COR-L47 (cell line): ENCODE data around the gene ZNF827.

Source experiments
- DNase-seq: peaks from one replicate; lab custom pipeline; 2025; lab: John Stamatoyannopoulos, UW

The ZNF827 gene

DNA sequence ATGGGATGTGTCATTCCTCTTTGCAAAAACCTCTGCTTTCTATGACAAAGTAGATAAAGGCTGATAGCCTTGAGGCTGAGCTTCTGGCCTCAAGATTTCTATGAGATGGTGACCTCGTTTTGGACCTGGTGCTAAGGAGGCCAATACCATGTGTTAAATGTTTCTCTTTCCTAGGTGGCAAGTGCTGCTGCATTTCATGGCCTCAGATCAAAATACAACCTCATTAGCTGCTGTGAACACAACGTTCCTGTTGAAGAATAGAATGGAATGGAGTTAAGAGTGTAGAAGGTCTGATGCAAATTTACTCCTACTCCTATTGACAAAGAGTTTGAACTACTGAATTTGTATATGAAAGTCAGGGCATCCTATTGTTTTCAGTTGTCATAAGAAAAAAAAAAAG lies 146.6 kb downstream of the ZNF827 start:
- no peak for DNase-seq

DNA sequence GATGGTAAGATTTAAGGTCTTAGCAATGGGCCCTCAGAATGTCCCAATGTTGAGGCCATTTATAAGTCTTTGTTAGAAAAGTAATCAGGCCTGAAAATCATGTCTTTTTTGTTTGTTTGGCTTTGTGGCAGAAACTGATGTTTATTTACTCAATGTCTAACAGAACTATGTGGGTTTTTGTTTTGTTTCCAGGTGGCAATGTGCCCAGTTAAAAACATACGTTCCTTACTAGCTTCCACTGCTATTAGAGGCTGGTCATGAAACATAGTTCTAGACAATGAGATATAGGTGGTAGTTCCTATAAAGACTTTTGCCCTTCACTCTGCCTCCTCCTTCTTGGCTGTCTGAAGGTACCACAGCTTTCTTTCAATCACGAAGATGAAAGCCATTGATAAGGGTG lies 149.9 kb downstream of the ZNF827 start:
- peak; percentile 72 for DNase-seq

DNA sequence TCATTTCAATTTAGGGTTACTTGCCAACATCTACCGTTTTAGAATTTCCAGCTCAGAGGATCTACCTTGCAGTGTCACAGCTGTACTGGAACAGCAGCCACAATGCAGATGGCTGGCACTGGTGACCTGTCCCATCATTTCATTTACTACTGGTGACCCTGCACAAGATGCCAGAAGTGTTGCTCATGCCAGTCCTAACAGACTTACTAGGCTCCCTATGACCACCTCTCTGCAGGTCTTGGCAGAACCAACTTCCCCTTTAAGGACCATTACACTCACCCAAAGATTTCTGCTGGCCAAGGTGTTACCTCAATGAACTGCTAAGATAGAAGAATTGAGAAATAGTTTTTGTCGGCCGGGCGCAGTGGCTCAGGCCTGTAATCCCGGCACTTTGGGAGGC lies 151.8 kb downstream of the ZNF827 start:
- no peak for DNase-seq

DNA sequence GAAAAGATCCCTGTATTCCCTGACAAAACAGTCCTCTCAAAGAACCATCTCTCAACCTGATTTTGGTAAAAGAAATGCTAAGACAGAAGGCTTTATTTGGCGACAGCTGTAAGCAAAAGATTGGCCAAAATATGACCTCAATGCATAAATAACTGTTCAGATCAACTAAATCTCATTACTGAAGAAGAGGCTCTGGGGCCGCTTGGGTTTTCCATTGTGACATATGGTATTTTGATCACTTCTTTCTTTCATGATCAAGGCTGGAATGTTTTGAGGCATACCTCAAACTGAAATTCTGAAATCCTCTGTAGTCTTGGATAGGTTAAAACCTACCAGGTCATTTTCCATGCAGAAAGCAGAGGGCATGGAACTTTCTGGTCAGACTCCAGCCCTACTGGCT lies 152.4 kb downstream of the ZNF827 start:
- no peak for DNase-seq

DNA sequence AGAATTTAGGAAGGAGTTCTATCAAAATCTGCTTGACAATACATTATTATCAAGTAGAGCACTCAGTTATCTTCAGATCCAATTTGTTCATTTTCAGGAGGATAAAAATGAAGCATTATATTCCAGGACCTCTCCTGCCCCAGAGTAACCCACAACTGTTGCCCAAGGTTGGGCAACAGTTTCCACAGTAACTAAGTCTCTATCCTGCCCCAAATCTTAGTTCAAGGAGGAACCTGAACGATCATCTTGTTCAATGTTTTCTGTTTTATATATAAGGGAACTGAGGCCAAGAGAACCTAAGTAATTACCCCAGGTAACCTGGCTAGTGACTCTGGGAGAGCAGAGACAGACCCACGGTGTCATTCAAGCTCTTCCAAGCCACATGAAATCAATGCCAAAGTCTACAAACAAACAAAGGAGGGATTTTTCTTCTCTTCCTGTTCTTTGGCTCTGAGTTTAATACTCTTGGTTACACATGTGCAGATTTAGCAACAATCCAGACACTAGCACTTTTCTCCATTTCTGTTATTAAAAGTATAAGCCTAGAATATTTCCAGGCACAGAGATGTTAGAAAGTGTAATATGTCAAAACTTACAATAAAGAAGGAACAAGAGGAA lies 153.1 kb downstream of the ZNF827 start:
- no peak for DNase-seq

DNA sequence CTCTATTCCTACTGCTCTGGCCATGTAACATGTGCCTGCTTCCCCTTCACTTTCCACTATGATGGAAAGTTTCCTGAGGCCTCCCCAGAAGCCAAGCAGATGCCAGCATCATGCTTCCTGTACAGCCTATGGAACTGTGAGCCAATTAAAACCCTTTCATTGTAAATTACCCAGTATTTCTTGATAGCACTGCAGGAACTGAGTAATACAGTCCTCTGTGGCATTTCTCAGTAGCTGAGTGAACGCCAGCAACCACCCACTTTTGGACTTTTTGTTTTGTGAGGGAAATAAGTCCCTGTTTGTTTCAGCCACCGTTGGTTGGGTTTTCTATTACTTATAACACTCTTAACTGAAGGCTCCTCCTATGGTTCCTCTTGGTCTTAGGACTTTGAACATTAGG lies 154.6 kb downstream of the ZNF827 start:
- DNase-seq: no peak

DNA sequence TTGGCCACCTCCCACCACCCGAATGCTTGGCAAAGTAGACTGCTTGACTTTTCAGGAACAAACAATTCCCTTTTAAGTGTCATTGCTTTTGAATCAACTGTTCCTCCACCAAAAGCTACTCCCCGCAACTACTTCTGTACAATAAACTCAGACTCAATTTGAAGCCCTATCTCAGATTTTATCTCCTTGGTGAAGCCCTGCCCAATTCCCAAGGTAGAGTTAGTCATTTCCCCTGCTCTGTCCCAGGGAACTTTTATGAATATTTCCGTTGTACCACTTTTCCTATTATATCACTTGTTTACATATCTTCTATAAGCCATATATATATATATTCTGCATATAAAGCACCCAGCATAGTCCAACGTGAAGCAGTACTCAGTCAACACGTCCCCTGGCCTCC lies 155.9 kb downstream of the ZNF827 start:
- DNase-seq: no peak

DNA sequence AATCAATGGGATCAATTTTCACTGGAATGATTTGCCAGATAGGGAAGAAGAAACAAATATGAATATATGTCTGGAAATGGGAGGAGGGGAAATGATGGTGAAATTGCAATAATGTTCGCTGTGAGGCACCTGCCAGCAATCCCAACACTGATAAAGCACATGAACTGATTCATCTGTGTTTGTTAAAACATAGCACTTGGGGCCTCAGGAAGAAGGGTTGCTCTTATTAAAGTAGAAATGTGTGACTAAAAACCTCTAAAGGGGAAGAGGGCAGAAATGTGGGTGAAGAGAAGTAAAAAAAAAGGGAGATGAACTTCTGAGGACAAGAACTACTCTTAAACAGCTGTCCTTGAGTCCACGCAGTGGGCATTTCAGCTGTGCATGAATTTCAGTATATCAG lies 157.3 kb downstream of the ZNF827 start:
- DNase-seq: no peak

DNA sequence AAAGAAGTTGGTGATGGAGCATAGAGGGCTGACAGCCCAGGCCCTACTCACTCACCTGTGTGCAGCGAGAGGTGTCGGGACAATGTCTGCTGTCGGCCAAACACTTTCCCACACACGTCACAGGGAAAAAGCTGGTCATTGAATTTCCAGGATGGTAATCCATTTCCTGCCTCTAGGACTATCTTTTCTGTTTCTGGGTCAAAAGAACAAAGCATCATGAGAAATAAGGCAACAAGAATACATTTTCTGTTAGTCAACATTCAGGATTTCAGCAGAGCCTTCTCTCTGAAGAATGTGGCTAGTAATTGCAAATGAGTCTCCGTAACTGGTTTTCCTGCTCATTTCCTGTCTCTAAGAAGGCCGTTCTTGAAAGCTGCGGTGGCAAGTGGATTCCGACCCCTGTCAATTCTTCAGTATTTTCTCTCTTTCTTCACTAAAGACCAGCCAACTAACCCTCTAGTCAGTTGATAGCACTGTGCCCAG lies 159.3 kb downstream of the ZNF827 start:
- no peak for DNase-seq

DNA sequence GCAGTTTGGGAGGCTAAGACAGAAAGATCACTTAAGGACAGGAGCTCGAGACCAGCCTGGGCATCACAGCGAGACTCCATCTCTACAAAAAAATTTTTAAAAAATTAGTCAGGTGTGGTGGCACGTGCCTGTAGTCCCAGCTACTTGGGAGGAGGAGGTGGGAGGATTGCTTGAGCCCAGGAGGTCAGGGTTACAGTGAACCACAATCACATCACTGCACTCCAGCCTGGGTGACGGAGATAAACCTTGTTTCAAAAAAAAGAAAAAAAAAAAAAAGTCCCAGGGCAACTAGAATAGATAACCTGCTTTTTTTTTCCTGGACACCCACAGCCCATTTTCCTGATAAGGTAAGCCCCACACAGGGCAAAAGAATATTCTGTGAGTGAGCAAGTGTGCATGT lies 162.4 kb downstream of the ZNF827 start:
- no peak for DNase-seq

DNA sequence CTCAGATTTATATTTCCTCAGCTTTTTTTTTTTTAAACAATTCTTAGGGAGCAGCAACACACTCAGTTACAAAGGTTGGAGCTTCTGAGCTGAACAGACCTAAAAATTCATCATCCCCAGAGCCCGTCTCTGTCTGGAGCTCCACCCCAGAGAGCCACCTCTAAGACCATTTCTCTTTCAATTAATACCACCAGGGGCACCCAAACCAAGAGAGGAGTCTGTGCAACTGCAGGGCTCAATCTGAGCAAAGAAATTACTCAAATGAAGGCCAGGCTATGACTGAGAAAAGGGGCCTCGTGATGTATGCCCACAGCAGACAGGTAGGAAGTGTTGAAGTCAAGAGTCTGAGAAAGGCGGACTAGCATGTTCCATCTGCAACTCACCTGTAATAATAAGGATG lies 163.2 kb downstream of the ZNF827 start:
- DNase-seq: no peak

DNA sequence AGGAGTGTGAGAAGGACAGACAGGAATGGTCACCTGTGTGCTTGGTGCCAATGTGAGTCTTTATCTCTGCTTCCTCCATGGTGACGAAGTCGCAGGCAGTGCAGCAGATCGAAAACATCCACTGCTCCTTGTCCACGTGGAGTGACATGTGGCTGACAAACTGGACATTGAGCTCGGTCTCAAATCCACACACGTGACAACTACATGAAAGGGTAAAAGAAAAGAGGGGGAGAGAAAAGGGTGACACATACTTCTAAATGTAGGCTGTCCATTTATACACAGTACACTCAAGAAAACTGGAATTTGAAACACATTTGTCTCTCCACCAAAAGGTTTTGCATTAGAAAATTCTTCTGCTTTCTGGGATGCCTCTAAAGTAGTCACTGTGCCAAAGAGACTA lies 164.2 kb downstream of the ZNF827 start:
- DNase-seq: no peak

DNA sequence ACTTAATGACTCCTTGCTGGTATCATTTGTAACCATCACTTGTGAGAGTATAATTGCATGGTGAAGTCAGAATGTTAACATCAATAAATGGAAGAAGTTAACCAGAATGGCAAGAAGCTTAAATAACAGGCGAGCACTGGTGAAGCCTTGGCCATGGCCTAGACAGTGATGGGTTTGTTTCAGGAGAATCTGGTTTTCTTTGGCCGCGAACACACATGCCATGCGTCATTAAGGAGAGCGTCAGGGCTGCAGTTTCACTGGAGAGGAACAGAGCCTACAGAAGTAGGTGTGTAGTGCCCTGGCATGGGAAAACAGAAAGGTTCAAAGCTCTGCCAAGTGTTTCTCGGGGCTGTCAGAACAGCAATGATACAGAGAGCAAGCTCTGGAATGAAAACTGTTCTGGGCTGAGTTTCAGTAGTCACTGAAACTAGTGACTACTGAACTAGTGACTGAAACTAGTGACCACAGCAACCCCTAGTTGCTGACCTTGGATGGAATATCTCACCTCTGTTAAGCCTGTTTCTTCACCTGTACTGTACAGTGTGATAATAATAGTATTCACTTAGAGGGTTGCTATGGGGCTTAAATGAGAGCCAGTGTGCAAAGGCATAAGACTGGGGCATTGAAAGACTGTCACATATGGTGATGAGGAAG lies 164.9 kb downstream of the ZNF827 start:
- no peak for DNase-seq

DNA sequence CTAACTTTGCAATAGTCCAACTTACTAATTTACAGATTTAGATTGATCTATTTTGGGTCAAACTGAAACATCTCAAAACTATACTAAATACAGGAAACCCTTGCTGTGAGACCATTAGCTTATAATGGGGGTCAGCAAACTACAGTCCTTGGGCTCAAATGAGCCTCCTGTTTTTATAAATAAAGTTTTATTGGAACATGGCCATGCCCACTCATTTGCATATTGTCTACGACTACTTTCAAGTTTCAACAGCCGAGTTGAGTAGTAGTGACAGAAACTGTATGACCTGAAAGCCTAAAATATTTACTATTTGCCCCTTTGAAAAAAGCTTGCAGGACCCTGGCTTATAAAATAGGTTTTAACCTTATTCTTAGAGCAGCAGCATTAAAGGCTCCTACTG lies 166.3 kb downstream of the ZNF827 start:
- no peak for DNase-seq

DNA sequence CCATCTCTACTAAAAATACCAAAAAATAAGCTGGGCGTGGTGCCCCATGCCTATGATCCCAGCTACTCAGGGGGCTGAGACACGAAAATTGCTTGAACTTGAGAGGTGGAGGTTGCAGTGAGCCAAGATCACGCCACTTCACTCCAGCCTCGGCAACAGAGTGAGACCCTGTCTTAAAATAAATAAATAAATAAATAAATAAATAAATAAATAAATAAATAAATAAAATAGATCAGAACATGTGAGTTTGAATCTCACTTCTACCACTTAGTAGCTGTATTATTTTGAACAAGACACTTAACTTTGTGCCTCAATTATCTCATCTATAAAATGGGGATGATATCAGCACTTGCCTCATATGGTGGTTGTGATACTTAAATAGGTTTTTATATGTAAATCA lies 168.5 kb downstream of the ZNF827 start:
- DNase-seq: no peak

DNA sequence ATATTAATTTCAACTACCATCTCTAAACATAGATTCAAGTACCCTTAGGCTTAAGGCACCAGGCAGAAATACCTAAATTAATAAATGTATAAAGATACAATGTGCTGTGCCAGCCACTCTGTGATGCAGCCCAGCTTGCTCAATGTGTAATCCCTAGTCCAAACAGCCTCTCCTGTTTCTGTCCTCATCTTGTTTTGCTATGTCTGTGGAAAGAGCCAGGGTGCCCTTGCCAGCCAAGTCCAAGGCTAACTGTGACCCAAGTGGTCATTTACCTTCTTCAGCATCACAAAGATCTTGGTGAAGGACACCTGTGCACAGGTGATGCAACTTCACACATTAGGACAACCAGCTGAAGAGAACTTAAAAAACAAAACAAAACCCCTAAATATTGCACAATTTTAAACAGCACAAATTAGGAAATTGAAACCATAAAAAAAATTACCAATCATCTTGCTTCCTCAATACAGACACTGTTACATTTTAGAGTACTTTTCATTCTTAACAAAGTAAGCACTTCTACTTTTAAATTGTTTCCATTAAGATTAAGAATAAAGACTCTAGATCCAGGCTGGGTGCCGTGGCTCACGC lies 169.1 kb downstream of the ZNF827 start:
- no peak for DNase-seq

DNA sequence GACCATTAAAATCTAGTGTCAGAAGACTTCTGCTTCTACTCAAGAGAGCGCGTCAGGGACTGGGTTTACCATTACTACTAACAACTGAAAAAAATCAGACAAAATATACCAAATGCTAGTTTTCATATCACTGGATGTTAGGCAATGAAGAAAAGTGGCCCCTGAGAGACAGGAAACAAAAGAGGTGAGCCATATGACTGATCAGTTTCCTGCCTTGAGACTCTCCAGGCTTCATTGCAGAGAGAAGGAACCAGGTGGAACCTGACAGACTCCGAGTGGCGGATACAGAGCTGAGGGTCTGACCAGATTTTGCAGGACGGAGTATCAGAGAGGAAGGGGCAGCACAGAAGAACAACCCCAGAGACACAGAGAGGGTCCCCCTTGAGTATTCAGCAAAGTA lies 172.3 kb downstream of the ZNF827 start:
- DNase-seq: no peak

DNA sequence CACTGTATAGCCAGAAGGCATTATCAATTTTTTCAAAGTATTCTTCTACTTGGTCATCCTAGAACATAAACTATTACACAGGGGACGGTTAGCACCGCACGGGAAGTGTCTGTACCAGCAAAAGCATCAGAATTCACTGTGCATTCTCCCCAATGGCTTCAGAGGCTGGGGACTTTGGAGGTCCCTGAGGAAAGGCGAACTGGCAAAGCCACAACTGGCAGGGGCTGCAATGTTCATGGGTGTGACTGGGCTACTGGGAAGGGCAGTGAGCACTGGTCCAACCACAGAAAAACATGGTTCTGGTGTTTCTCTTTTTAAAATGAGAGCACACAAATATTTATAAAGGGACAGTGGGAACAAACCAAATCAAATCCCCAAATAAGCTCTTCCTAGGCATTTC lies 175.2 kb downstream of the ZNF827 start:
- no peak for DNase-seq

DNA sequence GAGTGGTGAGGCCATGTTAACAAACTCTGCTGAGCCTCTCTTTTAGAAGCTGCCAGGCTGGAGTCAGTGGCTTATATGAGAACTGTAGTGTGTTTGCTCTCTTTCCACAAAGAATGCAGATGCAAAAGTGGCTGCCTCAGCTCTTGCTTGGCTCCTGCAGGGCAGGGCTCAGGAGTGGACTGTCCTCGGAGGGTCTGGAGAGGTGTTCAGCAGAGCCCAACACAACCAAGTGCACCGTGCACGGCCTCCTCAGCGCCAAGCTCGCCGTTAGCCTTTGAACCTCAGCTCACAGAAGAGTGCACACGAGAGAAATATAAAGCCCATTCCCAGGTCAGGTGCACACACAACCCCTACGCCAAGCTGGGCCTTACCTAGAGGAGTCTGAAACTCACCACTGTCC lies 175.9 kb downstream of the ZNF827 start:
- DNase-seq: no peak

DNA sequence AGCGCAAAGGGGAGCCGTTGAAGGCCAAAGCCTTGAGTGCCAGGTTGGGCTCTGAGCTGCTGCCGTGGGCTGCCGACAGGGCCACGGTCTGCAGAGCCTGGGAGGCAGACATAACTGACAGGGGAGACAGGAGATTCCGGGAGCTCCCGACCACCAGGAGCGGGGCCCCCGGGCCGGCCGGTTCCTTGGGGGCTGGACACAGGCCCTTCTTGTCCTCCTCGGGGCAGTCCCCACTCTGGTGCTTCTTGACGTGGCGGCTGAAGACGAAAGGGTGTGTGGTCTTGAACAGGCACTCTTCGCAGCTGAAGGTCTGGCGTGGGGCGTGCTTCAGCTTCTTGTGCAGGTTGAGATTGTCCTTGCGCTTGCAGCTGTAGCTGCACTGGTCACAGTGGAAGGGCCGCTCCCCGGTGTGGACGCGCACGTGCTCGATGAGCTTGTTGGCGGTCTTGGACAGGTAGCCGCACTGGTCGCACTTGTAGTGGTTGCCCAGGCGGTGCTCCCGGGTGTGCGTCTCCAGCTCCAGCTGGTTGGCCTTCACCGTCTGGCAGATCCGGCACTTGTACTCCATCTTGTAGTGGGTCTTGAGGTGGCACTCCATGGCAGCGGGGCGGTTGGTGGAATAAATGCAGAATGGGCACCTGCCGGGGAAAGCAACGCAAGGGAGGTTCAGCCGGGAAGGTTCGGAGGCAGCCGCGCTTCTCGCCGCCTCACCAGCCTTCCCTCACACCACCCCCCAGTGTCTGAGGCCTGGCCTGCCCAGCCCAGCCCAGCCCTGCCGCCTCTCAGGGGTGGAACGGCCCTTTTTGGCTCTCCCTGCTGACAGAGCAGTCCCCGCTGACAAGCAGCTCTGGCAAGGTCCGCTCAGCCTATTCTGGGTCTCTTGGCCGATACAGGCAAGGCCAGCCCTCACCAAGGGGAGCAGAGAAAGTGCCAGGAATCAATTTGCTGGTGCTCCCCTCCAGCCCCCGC lies 177.4 kb downstream of the ZNF827 start:
- no peak for DNase-seq

DNA sequence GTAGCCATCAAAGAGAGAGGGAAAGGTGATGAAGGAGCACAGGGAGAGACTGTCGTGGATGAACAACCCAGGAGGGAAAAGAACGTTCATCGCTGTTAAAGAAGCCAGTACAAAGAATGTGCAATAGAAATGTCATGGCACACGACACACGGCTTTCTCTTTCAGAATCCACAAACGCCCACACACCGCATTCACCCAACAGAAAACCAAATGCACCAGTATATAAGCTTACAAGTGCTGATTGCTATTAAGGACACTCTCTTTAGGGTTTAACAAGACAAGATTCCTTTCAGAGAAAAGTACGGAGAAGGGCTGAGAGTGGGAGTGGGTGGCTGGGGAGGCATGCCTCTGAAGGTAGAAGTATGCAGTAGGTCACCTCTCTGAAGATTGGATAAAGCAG lies 178.4 kb downstream of the ZNF827 start:
- DNase-seq: no peak

DNA sequence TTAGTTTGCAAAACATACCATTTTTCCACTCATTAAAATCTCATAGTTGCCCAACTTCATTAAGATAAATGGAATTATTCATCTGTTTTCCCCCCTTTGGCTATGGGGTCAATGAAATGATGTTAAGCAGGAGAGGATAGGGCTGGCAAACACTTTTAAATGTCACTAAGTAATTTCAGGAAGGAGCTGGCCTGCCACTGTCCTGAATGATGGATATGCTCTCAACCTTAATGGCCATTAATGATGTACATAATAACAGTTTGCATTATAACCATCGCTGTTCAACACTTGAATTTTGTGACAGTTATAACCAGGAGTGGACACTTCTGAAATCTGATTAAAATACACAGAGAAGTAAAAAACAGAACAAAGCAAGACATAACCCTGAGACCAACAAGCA lies 181.4 kb downstream of the ZNF827 start:
- DNase-seq: no peak

DNA sequence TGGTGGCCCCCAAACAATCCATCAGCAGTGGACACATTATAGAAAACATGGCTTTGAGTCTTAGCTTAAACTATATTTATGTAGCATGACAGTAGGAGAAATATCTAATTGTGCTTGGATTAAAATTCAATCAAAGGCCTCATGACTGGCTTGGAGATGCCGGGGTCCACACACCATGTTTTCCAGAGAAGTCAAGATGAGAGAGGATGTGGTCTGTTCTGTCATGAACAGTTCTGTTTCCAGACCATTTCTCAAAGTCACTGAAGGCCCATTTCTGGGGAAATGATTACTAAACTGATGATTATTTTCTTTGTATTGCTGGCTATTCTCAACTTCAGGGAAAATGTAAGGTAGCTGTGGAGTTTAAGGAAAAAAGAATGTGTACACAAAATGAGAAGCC lies 182.4 kb downstream of the ZNF827 start:
- no peak for DNase-seq
